Panc1 (cell line): ENCODE results near the gene LBR.

Experiments used
- POLR2AphosphoS5 ChIP-seq: IDR thresholded peaks from 2 replicates; pipeline ENCODE4 v1.6.1; 2012; ENCODE audit warnings: mild to moderate bottlenecking, low read depth, low read length, moderate library complexity
- SIN3A ChIP-seq: IDR thresholded peaks from 2 replicates; pipeline ENCODE4 v1.6.1; 2012; ENCODE audit warnings: low read depth, mild to moderate bottlenecking, low read length, moderate library complexity, borderline replicate concordance; ENCODE audit not compliant: insufficient read depth
- TF ChIP-seq, protein P1 (sequence below): fragments of 450-650 bp; IDR thresholded peaks from 2 replicates; pipeline ENCODE4 v1.5.1; 2017; ENCODE audit warnings: mild to moderate bottlenecking
- TF ChIP-seq, protein P2 (sequence below), 2 experiments: IDR thresholded peaks; 2 replicates each; pipeline ENCODE4 v1.6.1; 2011 to 2012; ENCODE audit warnings: low read depth in 2 of 2, control low read depth in 1 of 2, low read length in 1 of 2, mild to moderate bottlenecking in 1 of 2, moderate library complexity in 1 of 2; ENCODE audit not compliant: insufficient read depth in 1 of 2

DNA sequence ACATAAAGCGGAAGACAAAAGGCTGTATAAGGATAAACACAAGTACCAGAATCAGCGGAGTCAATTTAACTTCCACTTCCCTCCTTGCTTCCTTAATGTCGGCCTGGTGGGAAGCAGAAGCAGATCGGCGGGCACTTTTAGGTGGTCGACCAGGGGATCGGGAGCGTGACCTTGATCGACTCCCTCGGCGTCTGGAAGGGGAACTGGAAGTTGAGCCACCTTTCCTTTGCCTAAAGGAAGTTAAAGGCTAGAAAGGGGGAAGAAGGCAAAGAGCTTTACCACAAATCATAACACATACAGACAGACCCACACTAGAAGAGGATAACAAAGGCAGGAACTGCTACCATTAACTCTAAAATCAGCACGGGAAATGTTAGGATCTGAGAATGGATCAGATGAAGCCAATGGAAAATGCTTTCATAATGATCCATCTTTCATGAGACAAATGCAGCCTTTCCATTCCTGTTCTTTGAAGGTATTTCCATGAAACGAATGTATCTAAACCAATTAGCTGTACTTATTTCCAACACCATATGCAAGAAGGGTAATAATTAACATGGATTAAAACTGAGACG, 5.7 kb downstream of the LBR start:
- TF ChIP-seq, protein P1, sequence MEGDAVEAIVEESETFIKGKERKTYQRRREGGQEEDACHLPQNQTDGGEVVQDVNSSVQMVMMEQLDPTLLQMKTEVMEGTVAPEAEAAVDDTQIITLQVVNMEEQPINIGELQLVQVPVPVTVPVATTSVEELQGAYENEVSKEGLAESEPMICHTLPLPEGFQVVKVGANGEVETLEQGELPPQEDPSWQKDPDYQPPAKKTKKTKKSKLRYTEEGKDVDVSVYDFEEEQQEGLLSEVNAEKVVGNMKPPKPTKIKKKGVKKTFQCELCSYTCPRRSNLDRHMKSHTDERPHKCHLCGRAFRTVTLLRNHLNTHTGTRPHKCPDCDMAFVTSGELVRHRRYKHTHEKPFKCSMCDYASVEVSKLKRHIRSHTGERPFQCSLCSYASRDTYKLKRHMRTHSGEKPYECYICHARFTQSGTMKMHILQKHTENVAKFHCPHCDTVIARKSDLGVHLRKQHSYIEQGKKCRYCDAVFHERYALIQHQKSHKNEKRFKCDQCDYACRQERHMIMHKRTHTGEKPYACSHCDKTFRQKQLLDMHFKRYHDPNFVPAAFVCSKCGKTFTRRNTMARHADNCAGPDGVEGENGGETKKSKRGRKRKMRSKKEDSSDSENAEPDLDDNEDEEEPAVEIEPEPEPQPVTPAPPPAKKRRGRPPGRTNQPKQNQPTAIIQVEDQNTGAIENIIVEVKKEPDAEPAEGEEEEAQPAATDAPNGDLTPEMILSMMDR: no peak
- no peak for TF ChIP-seq SIN3A
- TF ChIP-seq POLR2AphosphoS5: no peak
- TF ChIP-seq, protein P2, sequence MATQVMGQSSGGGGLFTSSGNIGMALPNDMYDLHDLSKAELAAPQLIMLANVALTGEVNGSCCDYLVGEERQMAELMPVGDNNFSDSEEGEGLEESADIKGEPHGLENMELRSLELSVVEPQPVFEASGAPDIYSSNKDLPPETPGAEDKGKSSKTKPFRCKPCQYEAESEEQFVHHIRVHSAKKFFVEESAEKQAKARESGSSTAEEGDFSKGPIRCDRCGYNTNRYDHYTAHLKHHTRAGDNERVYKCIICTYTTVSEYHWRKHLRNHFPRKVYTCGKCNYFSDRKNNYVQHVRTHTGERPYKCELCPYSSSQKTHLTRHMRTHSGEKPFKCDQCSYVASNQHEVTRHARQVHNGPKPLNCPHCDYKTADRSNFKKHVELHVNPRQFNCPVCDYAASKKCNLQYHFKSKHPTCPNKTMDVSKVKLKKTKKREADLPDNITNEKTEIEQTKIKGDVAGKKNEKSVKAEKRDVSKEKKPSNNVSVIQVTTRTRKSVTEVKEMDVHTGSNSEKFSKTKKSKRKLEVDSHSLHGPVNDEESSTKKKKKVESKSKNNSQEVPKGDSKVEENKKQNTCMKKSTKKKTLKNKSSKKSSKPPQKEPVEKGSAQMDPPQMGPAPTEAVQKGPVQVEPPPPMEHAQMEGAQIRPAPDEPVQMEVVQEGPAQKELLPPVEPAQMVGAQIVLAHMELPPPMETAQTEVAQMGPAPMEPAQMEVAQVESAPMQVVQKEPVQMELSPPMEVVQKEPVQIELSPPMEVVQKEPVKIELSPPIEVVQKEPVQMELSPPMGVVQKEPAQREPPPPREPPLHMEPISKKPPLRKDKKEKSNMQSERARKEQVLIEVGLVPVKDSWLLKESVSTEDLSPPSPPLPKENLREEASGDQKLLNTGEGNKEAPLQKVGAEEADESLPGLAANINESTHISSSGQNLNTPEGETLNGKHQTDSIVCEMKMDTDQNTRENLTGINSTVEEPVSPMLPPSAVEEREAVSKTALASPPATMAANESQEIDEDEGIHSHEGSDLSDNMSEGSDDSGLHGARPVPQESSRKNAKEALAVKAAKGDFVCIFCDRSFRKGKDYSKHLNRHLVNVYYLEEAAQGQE (IDR thresholded peaks at IDR 0.05; ENCODE audit: insufficient read depth in 1 of 2, low read depth in 2 of 2, low read length in 1 of 2): no peak
